Naive thymus-derived CD8-positive, alpha-beta T cell (primary cell): ENCODE data around the gene NBEAL1. TPM values are rescaled to one million over a fixed set of nuclear protein-coding genes. Genes with fewer than 3 reads are reported as not detected.
"Not testable (repeated sequence)": the region's sequence is repeated elsewhere in the genome, so short reads cannot be mapped to it uniquely, and the experiment has no call there.

Source experiments
- ATAC-seq, 2 donors: fragments of 150-1000 bp; cut with Tn5 transposase in 1 of 2; sonication (Bioruptor Pico), chemical (Tn5 transposase) in 1 of 2; 1 replicate in 1 of 2; 2 replicates in 1 of 2; pipeline ENCODE4 v1.10.0; 2021; ENCODE audit warnings: mild to moderate bottlenecking in 2 of 2, moderate library complexity in 2 of 2
- POLR2A ChIA-PET: fragments of 350-600 bp; sonication (Branson Sonifier 250); formaldehyde crosslinking; loops from one replicate; lab custom pipeline; 2021; ENCODE audit warnings: antibody characterized with exemption; lab: Charles Lee
- DNase-seq, 10 donors: peaks; one replicate each; pipeline versions ENCODE4 v3.0.0 to v3.0.0-alpha.2; 2020 to 2022
- H3K27ac Mint-ChIP-seq, 10 donors: one replicate each; pipeline ENCODE4 v1.8.0; 2020 to 2022; ENCODE audit warnings: mild to moderate bottlenecking in 10 of 10, mixed read lengths in 10 of 10, moderate library complexity in 4 of 10, inconsistent platforms in 1 of 10
- H3K27me3 Mint-ChIP-seq, 5 donors: one replicate each; pipeline ENCODE4 v1.8.0; 2021 to 2022; ENCODE audit warnings: mixed read lengths in 5 of 5
- H3K36me3 Mint-ChIP-seq, 3 donors: one replicate each; pipeline ENCODE4 v1.8.0; 2020 to 2022; ENCODE audit warnings: mixed read lengths in 3 of 3, mild to moderate bottlenecking in 2 of 3, inconsistent platforms in 1 of 3
- H3K4me1 Mint-ChIP-seq, 4 donors: one replicate each; pipeline ENCODE4 v1.8.0; 2021 to 2022; ENCODE audit warnings: mixed read lengths in 4 of 4
- H3K4me3 Mint-ChIP-seq, 10 donors: one replicate each; pipeline ENCODE4 v1.8.0; 2020 to 2022; ENCODE audit warnings: mild to moderate bottlenecking in 10 of 10, mixed read lengths in 10 of 10, moderate library complexity in 6 of 10, inconsistent platforms in 1 of 10
- H3K9me3 Mint-ChIP-seq, 9 donors: one replicate each; pipeline ENCODE4 v1.8.0; 2020 to 2022; ENCODE audit warnings: mixed read lengths in 9 of 9, mild to moderate bottlenecking in 3 of 9, inconsistent platforms in 1 of 9, moderate library complexity in 1 of 9
- polyA plus RNA-seq, 3 donors: library from polyadenylated mRNA; unstranded; fragments of 300-500 nt; fragmentation: Illumina TruSeq; gene quantifications; one replicate each; pipeline ENCODE4 v1.2.3, GENCODE V29; 2021
- total RNA-seq, 8 experiments: library from RNA in 2 of 8; stranded (reverse) in 2 of 8; gene quantifications; one replicate each; pipeline ENCODE4 v1.2.3 and lab custom pipeline; 2021 to 2026

The NBEAL1 gene
- total and polyA plus RNA-seq, 5 experiments from 2014 or later = 7.5 to 18.4 (median 8.6) TPM

DNA sequence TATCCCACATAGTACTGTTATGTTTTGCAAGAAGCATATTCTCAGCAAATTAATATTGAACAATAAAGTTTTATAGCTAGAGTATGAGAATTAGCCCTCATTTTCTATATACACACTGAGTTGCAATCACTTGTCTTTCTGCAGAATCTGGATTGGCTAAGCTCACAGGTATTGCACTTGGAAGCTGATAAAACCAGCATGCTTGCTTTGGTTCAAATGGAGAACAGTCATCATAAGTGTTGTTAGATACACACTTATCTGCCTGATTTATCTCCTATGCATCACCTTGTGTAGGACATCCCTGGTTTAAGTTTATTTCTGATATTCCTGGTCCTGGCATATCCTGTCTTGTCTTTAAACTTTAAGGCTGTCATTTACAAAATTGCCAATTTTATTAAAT, 186.2 kb downstream of the NBEAL1 start:
- POLR2A ChIA-PET = no interaction called here
- no peak for ATAC-seq
- H3K4me3 Mint-ChIP-seq = no peak overlapping the region

DNA sequence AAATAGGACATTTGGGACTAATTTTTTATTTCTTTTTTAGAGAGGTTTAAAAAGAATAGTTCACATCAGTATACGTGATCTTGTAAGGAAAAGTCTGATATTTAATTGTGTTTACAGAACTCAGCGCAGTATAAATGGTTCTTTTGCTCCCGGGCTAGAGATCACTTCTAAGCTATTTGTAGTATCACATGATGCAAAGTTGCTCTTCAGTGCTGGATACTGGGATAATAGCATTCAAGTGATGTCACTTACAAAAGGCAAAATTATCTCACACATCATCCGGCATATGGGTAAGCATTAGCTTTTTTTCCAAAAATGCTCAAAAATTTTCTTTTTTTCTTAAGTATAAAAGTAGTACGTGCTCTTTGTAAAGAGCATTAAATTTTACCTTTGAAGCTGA, 186.8 kb downstream of the NBEAL1 start:
- H3K9me3 Mint-ChIP-seq = no peaks in the 10 kb centered on the region
- ATAC-seq (no peak), DNase-seq (no peak)
- H3K4me1 Mint-ChIP-seq = no peaks in the 10 kb centered on the region
- no peak overlapping the region for H3K27ac Mint-ChIP-seq
- H3K27me3 Mint-ChIP-seq = no peaks in the 10 kb centered on the region
- peaks cover 0 to 34% (median 16%) of the 10 kb centered on the region in 3 donors for H3K36me3 Mint-ChIP-seq
- POLR2A ChIA-PET = no interaction called here
- H3K4me3 Mint-ChIP-seq = no peak overlapping the region

More for the DNA sequence above, 186.2 kb downstream of the NBEAL1 start:
- no peak for DNase-seq
- Mint-ChIP-seq H3K9me3 (no peaks in the 10 kb centered on the region), H3K27me3 (no peaks in the 10 kb centered on the region), H3K4me1 (no peaks in the 10 kb centered on the region), H3K36me3 (peaks cover 0 to 30% (median 13%) of the 10 kb centered on the region in 3 donors), H3K27ac (no peak overlapping the region)

DNA sequence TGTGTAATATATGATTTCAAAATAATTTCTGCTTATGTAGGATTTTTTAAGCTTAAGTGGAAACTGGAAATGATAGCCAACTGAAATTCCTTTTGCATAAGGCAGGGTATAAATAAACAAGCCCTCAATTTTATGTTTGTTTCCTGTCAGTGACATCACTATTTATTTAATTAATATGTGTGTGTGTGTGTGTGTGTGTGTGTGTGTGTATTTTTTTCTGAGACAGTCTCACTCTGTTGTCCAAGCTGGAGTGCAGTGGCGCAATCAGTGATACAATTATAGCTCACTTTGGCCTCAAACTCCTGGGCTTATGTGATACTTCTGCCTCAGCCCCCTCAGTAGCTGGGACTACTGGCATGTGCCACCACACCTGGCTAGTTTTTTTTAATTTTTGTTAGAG, 194.9 kb downstream of the NBEAL1 start:
- H3K4me3 Mint-ChIP-seq = no peak overlapping the region
- H3K27ac Mint-ChIP-seq = no peak overlapping the region
- ATAC-seq = no peak
- DNase-seq = no peak
- peaks cover 0 to 29% (median 24%) of the 10 kb centered on the region in 3 donors for H3K36me3 Mint-ChIP-seq
- POLR2A ChIA-PET = no interaction called here
- peaks cover 0 to 8% (median 2%) of the 10 kb centered on the region in 4 donors for H3K4me1 Mint-ChIP-seq
- peaks cover 0 to 1% (median 0%) of the 10 kb centered on the region in 9 donors for H3K9me3 Mint-ChIP-seq
- H3K27me3 Mint-ChIP-seq = no peaks in the 10 kb centered on the region

- H3K36me3 Mint-ChIP-seq = peaks cover 0 to 2% (median 0%) of the 10 kb centered on the region in 3 donors
- no peaks in the 10 kb centered on the region for H3K4me1 Mint-ChIP-seq
- DNase-seq (peak in 7 of 10 donors; percentile 8 to 40 (median 31)), ATAC-seq (peak; percentile 71 to 82)
- peaks cover 0 to 2% (median 0%) of the 10 kb centered on the region in 5 donors for H3K27me3 Mint-ChIP-seq
- H3K27ac Mint-ChIP-seq = no peak overlapping the region
- no peaks in the 10 kb centered on the region for H3K9me3 Mint-ChIP-seq
- POLR2A ChIA-PET = interaction anchor here (1.0 to 1.5 kb wide), 2 partner anchors 13 to 14 kb away, joined by 3 to 7 read pairs; partner anchors contain the start of gene CYP20A1
- H3K4me3 Mint-ChIP-seq = no peak overlapping the region
Measured at GRCh38 chr2:203225423-203226039, 210.9 kb downstream of the NBEAL1 start.

GRCh38 chr2:203229674-203230073, 215.0 kb downstream of the NBEAL1 start:
- H3K9me3 Mint-ChIP-seq, POLR2A ChIA-PET, H3K36me3 Mint-ChIP-seq, H3K27ac Mint-ChIP-seq, ATAC-seq, H3K4me3 Mint-ChIP-seq, H3K4me1 Mint-ChIP-seq, DNase-seq, H3K27me3 Mint-ChIP-seq: not testable (repeated sequence)

DNA sequence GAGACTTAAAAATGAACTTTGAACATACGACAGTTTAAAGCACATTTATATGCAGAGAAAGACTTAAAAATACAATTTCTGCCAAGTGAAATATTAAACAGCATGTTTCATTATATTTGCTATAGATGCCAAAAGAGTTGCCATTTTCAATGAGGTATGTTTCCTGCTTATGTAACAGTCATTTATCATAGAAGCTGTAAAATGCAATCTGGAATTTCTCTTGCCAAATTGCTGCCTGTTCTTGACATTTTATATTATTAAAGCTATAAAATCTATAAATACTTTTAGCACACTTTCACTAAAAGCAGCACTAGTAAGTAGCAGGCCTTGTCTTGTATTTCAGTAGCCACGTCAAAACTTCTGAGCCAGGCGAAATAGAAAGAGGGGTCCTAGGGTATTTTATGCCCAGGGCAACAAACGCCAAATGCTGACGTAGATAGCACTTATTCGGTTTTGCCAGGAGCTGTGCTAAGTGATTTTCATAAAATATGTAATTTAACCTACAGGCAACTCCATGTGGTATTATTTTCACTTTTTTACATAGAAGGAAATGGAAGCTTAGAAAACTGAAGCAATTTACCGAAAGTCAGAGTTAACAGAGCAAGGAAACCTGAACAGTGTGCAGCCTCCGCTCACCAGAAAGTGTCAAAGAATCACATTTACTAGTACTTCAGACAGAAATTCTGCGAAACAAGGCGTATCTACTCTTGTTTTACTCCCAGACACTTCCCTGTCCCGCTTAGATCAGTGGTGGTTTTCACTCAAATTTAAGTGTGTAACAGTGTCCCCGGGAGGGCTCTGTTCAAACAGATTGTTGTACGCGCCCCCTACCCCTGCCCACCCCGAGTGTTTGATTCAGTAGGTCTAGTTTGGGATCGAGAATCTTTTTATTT, 222.9 kb downstream of the NBEAL1 start:
- peaks cover 0 to 11% (median 2%) of the 10 kb centered on the region in 3 donors for H3K36me3 Mint-ChIP-seq
- peak overlapping the region; percentile 94 to 100 (median 98) for H3K4me3 Mint-ChIP-seq
- peak overlapping the region; percentile 96 to 100 (median 99) for H3K27ac Mint-ChIP-seq
- peak in 2 of 10 donors; percentile 8 to 9 for DNase-seq
- ATAC-seq = no peak
- no peaks in the 10 kb centered on the region for H3K9me3 Mint-ChIP-seq
- H3K27me3 Mint-ChIP-seq = no peaks in the 10 kb centered on the region
- H3K4me1 Mint-ChIP-seq = peaks cover 19 to 37% (median 32%) of the 10 kb centered on the region in 4 donors
- POLR2A ChIA-PET = interaction anchor here (0.7 to 2.8 kb wide), 5 partner anchors 11 to 602 kb away, joined by 3 to 15 read pairs (median 9); partner anchors contain the start of genes ABI2, CARF, FAM117B and WDR12

GRCh38 chr2:203238292-203238703, 223.6 kb downstream of the NBEAL1 start:
- DNase-seq (peak in 2 of 10 donors; percentile 1 to 64), ATAC-seq (peak in 1 of 2 donors; percentile 6)
- H3K36me3 Mint-ChIP-seq = peaks cover 0 to 18% (median 2%) of the 10 kb centered on the region in 3 donors
- H3K27me3 Mint-ChIP-seq = no peaks in the 10 kb centered on the region
- H3K9me3 Mint-ChIP-seq = no peaks in the 10 kb centered on the region
- H3K4me1 Mint-ChIP-seq = peaks cover 24 to 41% (median 38%) of the 10 kb centered on the region in 4 donors
- peak overlapping the region; percentile 96 to 100 (median 99) for H3K27ac Mint-ChIP-seq
- POLR2A ChIA-PET = interaction anchor here (0.7 to 2.8 kb wide), 6 partner anchors 11 to 602 kb away, joined by 3 to 15 read pairs (median 8); partner anchors contain the start of genes ABI2, CARF, FAM117B and WDR12
- H3K4me3 Mint-ChIP-seq = peak overlapping the region; percentile 94 to 100 (median 98)

DNA sequence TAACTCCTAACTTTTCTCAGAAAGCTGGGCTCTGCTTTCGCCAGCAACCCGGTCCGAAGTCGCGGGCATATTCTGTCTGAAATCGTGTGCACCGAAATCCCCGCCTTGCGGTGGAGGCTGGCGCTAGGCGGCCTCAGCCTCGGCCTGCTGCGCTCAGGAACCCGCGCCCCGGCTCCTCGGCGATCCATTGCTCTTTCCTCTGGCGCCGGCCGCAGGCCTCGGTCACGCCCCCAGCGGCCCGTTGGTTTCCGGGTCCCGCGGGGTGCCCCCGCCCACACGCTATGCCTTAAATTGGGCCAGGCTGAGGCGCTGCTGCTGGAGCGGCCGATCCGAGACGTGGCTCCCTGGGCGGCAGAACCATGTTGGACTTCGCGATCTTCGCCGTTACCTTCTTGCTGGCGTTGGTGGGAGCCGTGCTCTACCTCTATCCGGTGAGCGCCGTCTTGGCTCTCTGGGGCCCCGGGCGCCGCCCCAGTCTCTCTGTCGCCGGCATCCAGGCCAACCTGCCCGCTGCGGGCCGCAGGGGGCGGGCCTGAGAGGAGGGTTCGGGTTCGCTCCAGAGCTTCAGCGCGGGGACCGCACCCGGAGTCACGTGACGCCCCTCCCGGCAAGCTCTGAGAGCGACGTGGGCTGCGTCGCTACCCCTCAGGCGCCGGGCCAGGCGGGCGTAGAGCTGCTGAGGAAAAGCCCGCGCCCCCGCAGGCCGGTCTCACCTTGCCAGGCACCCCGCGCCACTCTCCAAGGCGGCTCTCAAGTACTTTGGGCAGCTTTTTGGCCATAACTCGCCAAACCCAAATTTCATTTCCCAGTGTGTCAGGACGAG, 224.2 kb downstream of the NBEAL1 start, which contains the start of gene CYP20A1:
TSS of gene CYP20A1 (plus strand) at position 315 of the 823 bp plus-strand sequence. CDS start at position 360, 45 bp downstream.
- ATAC-seq = peak; percentile 86
- Mint-ChIP-seq H3K9me3 (no peaks in the 10 kb centered on the region), H3K27ac (peak within 1 kb of the TSS; percentile 96 to 100 (median 99)), H3K4me1 (peaks cover 24 to 43% (median 39%) of the 10 kb centered on the region in 4 donors), H3K36me3 (peaks cover 0 to 25% (median 4%) of the 10 kb centered on the region in 3 donors), H3K27me3 (no peaks in the 10 kb centered on the region), H3K4me3 (peak within 1 kb of the TSS; percentile 94 to 100 (median 98))
- DNase-seq = peak; percentile 93 to 99 (median 97)
- POLR2A ChIA-PET = interaction anchor here (0.6 to 2.8 kb wide), 10 partner anchors 11 to 603 kb away, joined by 3 to 15 read pairs (median 6); partner anchors contain the start of genes ABI2, CARF, FAM117B and WDR12

- peaks cover 0 to 33% (median 8%) of the 10 kb centered on the region in 3 donors for H3K36me3 Mint-ChIP-seq
- H3K27me3 Mint-ChIP-seq = no peaks in the 10 kb centered on the region
- POLR2A ChIA-PET = interaction anchor here (2.8 kb wide), 1 partner anchor 88 kb away, joined by 8 read pairs; the partner anchor contains the start of gene ABI2
- no peaks in the 10 kb centered on the region for H3K9me3 Mint-ChIP-seq
- H3K4me1 Mint-ChIP-seq = peaks cover 22 to 50% (median 43%) of the 10 kb centered on the region in 4 donors
- ATAC-seq (no peak), DNase-seq (no peak)
- H3K27ac Mint-ChIP-seq = peak overlapping the region; percentile 18 to 100 (median 99)
- peak overlapping the region; percentile 62 to 100 (median 98) for H3K4me3 Mint-ChIP-seq
Measured at GRCh38 chr2:203240491-203240890, 225.8 kb downstream of the NBEAL1 start.

GRCh38 chr2:203242518-203242917, 227.8 kb downstream of the NBEAL1 start:
- Mint-ChIP-seq H3K27ac (peak overlapping the region in 6 of 10 donors; percentile 1 to 49 (median 22)), H3K4me1 (peaks cover 22 to 60% (median 46%) of the 10 kb centered on the region in 4 donors), H3K36me3 (peaks cover 4 to 51% (median 15%) of the 10 kb centered on the region in 3 donors), H3K9me3 (no peaks in the 10 kb centered on the region), H3K4me3 (peak overlapping the region in 2 of 10 donors; percentile 39 to 60), H3K27me3 (no peaks in the 10 kb centered on the region)
- no peak for DNase-seq
- no peak for ATAC-seq
- POLR2A ChIA-PET = interaction anchor here (0.7 kb wide), 1 partner anchor 753 kb away, joined by 3 read pairs; no protein-coding TSS in a partner anchor

DNA sequence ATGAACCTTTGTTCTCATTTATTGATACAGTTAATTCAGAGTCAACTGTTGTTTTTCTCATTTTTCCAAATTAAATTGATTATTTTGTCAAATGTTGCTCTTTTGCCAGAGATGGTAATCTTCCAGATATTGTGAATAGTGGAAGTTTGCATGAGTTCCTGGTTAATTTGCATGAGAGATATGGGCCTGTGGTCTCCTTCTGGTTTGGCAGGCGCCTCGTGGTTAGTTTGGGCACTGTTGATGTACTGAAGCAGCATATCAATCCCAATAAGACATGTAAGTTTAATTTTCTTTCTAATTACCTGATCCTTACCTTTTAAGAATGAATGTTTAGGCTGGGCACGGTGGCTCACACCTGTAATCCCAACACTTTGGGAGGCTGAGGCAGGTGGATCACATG, 232.0 kb downstream of the NBEAL1 start:
- peaks cover 5 to 36% (median 23%) of the 10 kb centered on the region in 4 donors for H3K4me1 Mint-ChIP-seq
- H3K9me3 Mint-ChIP-seq = no peaks in the 10 kb centered on the region
- H3K27me3 Mint-ChIP-seq = no peaks in the 10 kb centered on the region
- DNase-seq = no peak
- no peak overlapping the region for H3K4me3 Mint-ChIP-seq
- H3K36me3 Mint-ChIP-seq = peaks cover 4 to 80% (median 27%) of the 10 kb centered on the region in 3 donors
- POLR2A ChIA-PET = no interaction called here
- ATAC-seq = no peak
- H3K27ac Mint-ChIP-seq = no peak overlapping the region
